Astrocyte of the cerebellum (primary cell): ENCODE data around the gene RPL36.
A peak's percentile ranks its signal among the peaks of the same experiment; 100 is the strongest.

Experiments used
- DNase-seq: peaks from one replicate; pipeline ENCODE4 v3.0.0-alpha.2; 2011; ENCODE audit warnings: low read depth
- H3K4me3 ChIP-seq: 2 replicates; pipeline ENCODE4 v1.5.1; 2011; ENCODE audit warnings: mild to moderate bottlenecking, low read depth, low read length, moderate library complexity
- CTCF ChIP-seq: IDR thresholded peaks from 2 replicates; pipeline ENCODE4 v1.5.1; 2012; ENCODE audit warnings: low read length, low read depth, moderate library complexity, mild to moderate bottlenecking; ENCODE audit errors: missing control alignments
- in situ Hi-C: cut with HindIII; loops from 2 replicates; pipeline ENCODE4 v1.10.0; 2017; ENCODE audit warnings: low sequenced_read_pairs

Gene RPL36

GRCh38 chr19:5646703-5647102 is 43.4 kb upstream of the RPL36 start:
- H3K4me3 ChIP-seq: no peak overlapping the region
- TF ChIP-seq CTCF: no peak
- in situ Hi-C loops: no loop called here

DNA sequence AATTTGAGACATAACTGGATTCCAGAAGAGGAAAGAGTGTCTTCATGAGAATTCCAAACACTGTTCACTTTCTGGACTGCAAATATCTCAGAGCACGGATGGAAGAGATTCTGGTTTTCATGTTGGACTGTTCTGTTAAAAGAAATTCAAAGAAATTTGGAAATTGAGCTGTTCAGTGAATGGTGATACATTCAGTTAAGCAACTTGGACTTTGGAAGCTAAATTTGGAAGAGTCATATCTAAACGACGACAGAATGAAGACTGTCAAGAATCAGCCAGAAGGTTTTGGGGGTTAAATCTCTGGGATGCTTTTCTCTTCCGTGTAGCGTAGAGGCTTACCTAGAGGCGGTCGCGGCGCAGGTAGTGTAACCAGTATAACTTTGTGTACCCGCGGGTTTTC is 41.6 kb upstream of the RPL36 start:
- TF ChIP-seq CTCF: no peak
- no peak for DNase-seq
- in situ Hi-C loops: no loop called here
- H3K4me3 ChIP-seq: no peak overlapping the region

More at GRCh38 chr19:5646703-5647102, 43.4 kb upstream of the RPL36 start:
- no peak for DNase-seq

DNA sequence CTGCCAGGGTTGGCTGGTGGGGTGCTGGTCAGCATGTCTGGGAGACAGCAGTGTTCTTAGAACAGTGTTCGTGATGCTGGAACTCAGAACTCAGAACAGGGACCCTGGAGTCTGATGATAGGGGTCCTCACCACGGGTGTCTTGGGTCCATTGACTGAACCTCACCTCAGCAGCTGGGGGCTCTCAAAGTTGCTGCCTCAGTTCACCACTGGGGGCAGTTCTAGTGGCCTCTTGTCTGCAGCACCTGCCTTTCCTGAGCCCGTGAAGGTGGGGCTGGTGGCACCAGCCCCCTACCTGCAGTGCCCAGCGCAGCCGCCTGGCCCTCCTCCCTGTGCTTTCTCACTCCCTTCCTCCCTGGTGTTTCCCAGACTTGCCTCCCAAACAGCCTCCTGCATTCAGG is 38.7 kb upstream of the RPL36 start:
- TF ChIP-seq CTCF: peak; percentile 8
- DNase-seq: no peak
- in situ Hi-C loops: loop anchor here (10.0 kb wide), 1 partner anchor 47 kb away; no protein-coding TSS in a partner anchor
- H3K4me3 ChIP-seq: no peak overlapping the region

GRCh38 chr19:5652261-5652660 is 37.8 kb upstream of the RPL36 start:
- in situ Hi-C loops: loop anchor here (10.0 kb wide), 1 partner anchor 47 kb away; no protein-coding TSS in a partner anchor
- no peak for DNase-seq
- TF ChIP-seq CTCF: no peak
- no peak overlapping the region for H3K4me3 ChIP-seq

- no peak for DNase-seq
- in situ Hi-C loops: loop anchor here (10.0 kb wide), 1 partner anchor 50 kb away; no protein-coding TSS in a partner anchor
- H3K4me3 ChIP-seq: no peak overlapping the region
- no peak for TF ChIP-seq CTCF
Measured at GRCh38 chr19:5654931-5655330, 35.2 kb upstream of the RPL36 start.

DNA sequence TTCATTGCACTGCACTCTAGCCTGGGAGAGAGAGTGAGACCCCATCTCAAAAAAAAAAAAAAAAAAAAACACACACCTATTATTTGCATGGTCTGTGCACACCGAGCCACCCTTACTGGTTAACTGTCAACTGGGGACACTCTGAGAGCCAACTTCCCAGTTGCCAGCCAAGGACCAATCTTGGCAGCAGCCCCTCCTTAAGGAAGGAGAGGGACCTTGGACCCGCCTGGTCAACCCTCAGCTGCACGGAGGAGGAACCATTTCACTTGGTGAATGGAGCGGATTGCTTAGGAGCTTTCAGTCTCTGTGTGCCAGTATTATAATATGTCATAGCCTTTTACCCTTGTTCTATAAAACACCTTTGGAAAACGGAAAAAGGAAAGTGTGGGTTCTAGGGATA is 34.7 kb upstream of the RPL36 start:
- in situ Hi-C loops: loop anchor here (10.0 kb wide), 1 partner anchor 51 kb away; no protein-coding TSS in a partner anchor
- TF ChIP-seq CTCF: no peak
- no peak overlapping the region for H3K4me3 ChIP-seq
- no peak for DNase-seq

DNA sequence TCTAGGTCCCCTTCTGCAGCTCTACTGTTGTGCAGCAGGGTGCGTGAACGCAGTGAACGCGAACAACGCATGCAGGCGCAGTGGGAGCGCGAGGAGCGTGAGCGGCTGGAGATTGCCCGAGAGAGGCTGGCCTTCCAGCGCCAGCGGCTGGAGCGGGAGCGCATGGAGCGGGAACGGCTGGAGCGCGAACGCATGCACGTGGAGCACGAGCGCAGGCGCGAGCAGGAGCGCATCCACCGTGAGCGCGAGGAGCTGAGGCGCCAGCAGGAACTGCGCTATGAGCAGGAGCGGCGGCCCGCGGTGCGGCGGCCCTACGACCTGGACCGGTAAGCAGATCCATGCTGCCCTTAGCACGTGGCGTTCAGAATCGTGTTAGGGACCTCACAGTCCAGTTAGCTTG is 28.6 kb upstream of the RPL36 start:
- TF ChIP-seq CTCF: no peak
- H3K4me3 ChIP-seq: no peak overlapping the region
- no peak for DNase-seq
- in situ Hi-C loops: no loop called here
